ENCODE measurements around the gene LEMD2.

The LEMD2 gene

DNA sequence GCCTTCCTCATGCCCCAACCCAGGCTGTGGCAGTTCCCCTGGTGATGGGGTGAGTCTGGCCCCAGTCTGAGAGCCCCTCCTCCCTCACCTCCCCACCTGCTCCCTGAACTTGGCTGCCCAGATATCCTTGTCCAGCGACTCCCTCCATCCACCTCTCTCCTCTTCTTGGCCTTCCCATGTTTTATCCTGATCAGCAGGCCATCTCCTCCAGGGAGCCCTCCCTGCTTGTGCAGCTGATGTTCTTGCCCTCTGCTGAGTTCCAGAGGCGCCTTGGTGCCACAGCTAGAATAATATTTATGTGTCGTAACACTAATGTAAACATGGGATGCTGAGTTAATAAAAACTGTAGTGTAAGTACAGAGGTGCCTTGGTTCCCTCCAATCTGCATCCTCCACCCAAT is 31.8 kb downstream of the LEMD2 start:
- CTCF ChIA-PET = interaction anchor here (0.7 to 12.1 kb wide), 6 partner anchors 12 to 398 kb away, joined by 3 to 193 read pairs (median 6); partner anchors contain the start of genes IP6K3 and UQCC2

DNA sequence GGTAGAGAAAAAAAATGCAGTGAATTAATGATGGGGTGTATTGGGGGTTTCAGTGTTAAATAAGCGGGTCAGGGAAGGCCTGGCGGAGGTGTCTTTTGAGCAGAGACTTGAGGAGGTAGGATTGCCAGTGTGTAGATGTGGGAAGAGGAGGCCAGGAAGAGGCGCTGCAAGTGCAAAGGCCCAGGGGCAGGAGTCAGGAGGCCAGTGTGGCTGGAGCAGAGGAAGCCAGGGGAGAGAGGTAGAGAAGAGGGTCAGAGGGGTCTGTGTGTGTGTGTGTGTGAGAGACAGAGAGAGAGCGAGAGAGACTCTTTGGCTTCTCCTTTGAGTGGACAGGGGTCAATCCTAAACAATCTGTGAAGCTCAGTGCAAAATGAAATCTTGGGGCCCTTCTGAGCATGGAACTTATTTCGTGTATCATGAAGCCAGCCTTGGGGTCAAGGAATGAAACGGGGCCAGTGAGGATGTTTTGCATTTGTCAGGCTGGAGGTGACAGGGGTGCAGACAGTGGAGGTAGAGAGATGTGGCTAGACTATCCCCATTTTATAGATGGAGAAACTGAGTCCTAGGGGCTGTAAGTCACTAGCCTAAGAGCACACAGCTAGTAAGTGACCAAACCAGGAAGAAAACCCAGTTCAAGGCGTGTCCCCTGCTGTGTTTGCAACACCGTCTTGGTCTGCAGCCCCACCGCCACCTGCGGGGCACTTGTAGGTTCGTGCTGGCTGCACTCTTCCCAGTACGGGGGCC is 32.5 kb downstream of the LEMD2 start:
- CTCF ChIA-PET = interaction anchor here (1.0 to 12.1 kb wide), 4 partner anchors 11 to 400 kb away, joined by 4 to 193 read pairs (median 62); partner anchors contain the start of gene IP6K3
- peak; percentile 96 for TF ChIP-seq ZNF623 (tag by site-specific recombination; IDR thresholded peaks at IDR 0.05)
- TF ChIP-seq, protein P1, sequence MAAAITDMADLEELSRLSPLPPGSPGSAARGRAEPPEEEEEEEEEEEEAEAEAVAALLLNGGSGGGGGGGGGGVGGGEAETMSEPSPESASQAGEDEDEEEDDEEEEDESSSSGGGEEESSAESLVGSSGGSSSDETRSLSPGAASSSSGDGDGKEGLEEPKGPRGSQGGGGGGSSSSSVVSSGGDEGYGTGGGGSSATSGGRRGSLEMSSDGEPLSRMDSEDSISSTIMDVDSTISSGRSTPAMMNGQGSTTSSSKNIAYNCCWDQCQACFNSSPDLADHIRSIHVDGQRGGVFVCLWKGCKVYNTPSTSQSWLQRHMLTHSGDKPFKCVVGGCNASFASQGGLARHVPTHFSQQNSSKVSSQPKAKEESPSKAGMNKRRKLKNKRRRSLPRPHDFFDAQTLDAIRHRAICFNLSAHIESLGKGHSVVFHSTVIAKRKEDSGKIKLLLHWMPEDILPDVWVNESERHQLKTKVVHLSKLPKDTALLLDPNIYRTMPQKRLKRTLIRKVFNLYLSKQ (tag by site-specific recombination; IDR thresholded peaks at IDR 0.05; ENCODE audit: borderline replicate concordance) = no peak
- TF ChIP-seq ZNF366 (tag by site-specific recombination; conservative IDR thresholded peaks at IDR 0.05) = no peak
- TF ChIP-seq SP3 (tag by site-specific recombination; IDR thresholded peaks at IDR 0.05) = no peak
- TF ChIP-seq SCRT2 (tag by site-specific recombination; IDR thresholded peaks at IDR 0.05) = peak; percentile 29; the same call in 1 of the 2 replicates

More for the DNA sequence above, 31.8 kb downstream of the LEMD2 start:
- Histone ChIP-seq H3K4me1 (ENCODE audit: control insufficient read depth, insufficient read depth, low read length) (peaks cover 31% of the 10 kb centered on the region), H3K9me3 (ENCODE audit: control insufficient read depth, insufficient read depth, low read depth, low read length) (no peaks in the 10 kb centered on the region), H3K27ac (ENCODE audit: extremely low read depth, low read depth, low read length) (no peak overlapping the region), H3K4me3 (ENCODE audit: low read depth, low read length) (no peak overlapping the region), H3K36me3 (ENCODE audit: control insufficient read depth in 2 of 2, insufficient read depth in 1 of 2, low read length in 2 of 2) (no peaks in the 10 kb centered on the region)
- POLR2A ChIA-PET = interaction anchor here (1.4 kb wide), 1 partner anchor 11 kb away, joined by 3 read pairs; no protein-coding TSS in a partner anchor
- TF ChIP-seq ZNF433 (tag by site-specific recombination; IDR thresholded peaks at IDR 0.05; ENCODE audit: low read depth) = no peak
- 0 out of 2 replicates have a peak, but pooled peaks have one; percentile 30 for TF ChIP-seq ZIC2 (tag by site-specific recombination; IDR thresholded peaks at IDR 0.05)
- TF ChIP-seq WT1 (tag by site-specific recombination; IDR thresholded peaks at IDR 0.05) = 0 out of 2 replicates have a peak, but pooled peaks have one; percentile 11

DNA sequence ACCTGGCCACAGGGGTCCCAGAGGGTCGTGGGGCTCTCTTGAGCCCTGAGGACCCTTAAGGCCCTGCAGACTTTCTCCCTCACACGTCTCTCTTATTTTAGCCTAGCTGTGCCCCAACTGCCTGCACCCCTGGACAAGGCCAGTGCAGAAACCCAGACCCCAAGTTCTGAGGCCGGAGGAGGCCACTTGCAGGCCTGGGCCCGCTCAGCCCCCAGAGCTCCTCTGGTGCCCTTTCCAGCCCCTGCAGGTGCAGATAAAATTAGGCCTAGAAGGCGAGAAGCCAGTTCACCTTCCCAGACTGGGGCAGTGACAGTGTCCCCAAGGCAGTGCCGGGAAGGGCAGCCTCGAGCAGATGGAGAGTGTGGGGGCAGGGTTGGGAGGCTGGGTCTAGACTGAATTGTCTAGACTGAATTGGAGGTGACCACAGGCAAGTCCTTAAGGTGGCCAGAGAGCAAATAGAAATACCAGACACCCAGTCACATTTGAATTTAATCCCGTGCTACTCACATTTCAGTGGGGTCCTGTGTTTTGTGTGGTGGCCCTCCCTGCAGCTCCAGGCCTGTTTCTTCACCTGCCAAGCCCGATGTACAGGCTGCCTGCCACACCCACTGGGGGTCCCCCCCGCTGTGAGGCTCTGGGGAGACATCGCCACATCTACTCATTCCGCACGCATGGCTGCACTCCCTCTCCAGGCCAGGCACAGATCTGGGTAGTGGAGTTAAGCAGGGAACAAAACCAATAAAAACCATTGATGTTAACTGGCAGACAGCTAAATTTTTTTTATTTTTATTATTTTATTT is 33.7 kb downstream of the LEMD2 start:
- ChIA-PET POLR2A (interaction anchor here (0.8 kb wide), 1 partner anchor 44 kb away, joined by 3 read pairs; the partner anchor contains the start of gene UQCC2), CTCF (interaction anchor here (0.6 to 12.1 kb wide), 9 partner anchors 10 to 550 kb away, joined by 3 to 193 read pairs (median 5); partner anchors contain the start of genes BAK1 and IP6K3)
- peak overlapping the region; percentile 37; the same call in 1 of the 2 replicates for H3K27ac ChIP-seq (ENCODE audit: extremely low read depth, low read depth, low read length)
- TF ChIP-seq, protein P2, sequence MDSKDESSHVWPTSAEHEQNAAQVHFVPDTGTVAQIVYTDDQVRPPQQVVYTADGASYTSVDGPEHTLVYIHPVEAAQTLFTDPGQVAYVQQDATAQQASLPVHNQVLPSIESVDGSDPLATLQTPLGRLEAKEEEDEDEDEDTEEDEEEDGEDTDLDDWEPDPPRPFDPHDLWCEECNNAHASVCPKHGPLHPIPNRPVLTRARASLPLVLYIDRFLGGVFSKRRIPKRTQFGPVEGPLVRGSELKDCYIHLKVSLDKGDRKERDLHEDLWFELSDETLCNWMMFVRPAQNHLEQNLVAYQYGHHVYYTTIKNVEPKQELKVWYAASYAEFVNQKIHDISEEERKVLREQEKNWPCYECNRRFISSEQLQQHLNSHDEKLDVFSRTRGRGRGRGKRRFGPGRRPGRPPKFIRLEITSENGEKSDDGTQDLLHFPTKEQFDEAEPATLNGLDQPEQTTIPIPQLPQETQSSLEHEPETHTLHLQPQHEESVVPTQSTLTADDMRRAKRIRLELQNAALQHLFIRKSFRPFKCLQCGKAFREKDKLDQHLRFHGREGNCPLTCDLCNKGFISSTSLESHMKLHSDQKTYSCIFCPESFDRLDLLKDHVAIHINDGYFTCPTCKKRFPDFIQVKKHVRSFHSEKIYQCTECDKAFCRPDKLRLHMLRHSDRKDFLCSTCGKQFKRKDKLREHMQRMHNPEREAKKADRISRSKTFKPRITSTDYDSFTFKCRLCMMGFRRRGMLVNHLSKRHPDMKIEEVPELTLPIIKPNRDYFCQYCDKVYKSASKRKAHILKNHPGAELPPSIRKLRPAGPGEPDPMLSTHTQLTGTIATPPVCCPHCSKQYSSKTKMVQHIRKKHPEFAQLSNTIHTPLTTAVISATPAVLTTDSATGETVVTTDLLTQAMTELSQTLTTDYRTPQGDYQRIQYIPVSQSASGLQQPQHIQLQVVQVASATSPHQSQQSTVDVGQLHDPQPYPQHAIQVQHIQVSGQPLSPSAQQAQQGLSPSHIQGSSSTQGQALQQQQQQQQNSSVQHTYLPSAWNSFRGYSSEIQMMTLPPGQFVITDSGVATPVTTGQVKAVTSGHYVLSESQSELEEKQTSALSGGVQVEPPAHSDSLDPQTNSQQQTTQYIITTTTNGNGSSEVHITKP (tag by site-specific recombination; IDR thresholded peaks at IDR 0.05) = no peak
- TF ChIP-seq ZNF23 (tag by site-specific recombination; IDR thresholded peaks at IDR 0.05; ENCODE audit: borderline replicate concordance) (no peak), KLF7 (tag by site-specific recombination; IDR thresholded peaks at IDR 0.05; ENCODE audit: borderline replicate concordance) (peak; percentile 65; the same call in 1 of the 2 replicates), WT1 (tag by site-specific recombination; IDR thresholded peaks at IDR 0.05) (peak; percentile 78), ZNF423 (tag by site-specific recombination; IDR thresholded peaks at IDR 0.05) (peak; percentile 80), ZNF175 (tag by site-specific recombination; IDR thresholded peaks at IDR 0.05) (no peak), GLIS2 (tag by site-specific recombination; IDR thresholded peaks at IDR 0.05) (peak; percentile 60), ZNF48 (tag by site-specific recombination; IDR thresholded peaks at IDR 0.05) (no peak), BCL11B (tag by site-specific recombination; IDR thresholded peaks at IDR 0.05; ENCODE audit: low read depth) (no peak), ZBTB17 (tag by site-specific recombination; IDR thresholded peaks at IDR 0.05) (peak; percentile 27; the same call in 1 of the 2 replicates), ZNF777 (tag by site-specific recombination; IDR thresholded peaks at IDR 0.05; ENCODE audit: borderline replicate concordance) (no peak), ZFP3 (tag by site-specific recombination; IDR thresholded peaks at IDR 0.05; ENCODE audit: low read depth) (no peak)
- TF ChIP-seq, protein P3, sequence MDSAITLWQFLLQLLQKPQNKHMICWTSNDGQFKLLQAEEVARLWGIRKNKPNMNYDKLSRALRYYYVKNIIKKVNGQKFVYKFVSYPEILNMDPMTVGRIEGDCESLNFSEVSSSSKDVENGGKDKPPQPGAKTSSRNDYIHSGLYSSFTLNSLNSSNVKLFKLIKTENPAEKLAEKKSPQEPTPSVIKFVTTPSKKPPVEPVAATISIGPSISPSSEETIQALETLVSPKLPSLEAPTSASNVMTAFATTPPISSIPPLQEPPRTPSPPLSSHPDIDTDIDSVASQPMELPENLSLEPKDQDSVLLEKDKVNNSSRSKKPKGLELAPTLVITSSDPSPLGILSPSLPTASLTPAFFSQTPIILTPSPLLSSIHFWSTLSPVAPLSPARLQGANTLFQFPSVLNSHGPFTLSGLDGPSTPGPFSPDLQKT (IDR thresholded peaks at IDR 0.05; ENCODE audit: borderline replicate concordance, low read depth, low read length) = no peak
- TF ChIP-seq, protein P4, sequence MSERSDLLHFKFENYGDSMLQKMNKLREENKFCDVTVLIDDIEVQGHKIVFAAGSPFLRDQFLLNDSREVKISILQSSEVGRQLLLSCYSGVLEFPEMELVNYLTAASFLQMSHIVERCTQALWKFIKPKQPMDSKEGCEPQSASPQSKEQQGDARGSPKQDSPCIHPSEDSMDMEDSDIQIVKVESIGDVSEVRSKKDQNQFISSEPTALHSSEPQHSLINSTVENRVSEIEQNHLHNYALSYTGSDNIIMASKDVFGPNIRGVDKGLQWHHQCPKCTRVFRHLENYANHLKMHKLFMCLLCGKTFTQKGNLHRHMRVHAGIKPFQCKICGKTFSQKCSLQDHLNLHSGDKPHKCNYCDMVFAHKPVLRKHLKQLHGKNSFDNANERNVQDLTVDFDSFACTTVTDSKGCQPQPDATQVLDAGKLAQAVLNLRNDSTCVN (tag by site-specific recombination; optimal IDR thresholded peaks at IDR 0.05) = no peak

More for the DNA sequence above, 32.5 kb downstream of the LEMD2 start:
- POLR2A ChIA-PET = no interaction called here
- Histone ChIP-seq H3K9me3 (ENCODE audit: control insufficient read depth, insufficient read depth, low read depth, low read length) (no peaks in the 10 kb centered on the region), H3K4me1 (ENCODE audit: control insufficient read depth, insufficient read depth, low read length) (peaks cover 32% of the 10 kb centered on the region), H3K4me3 (ENCODE audit: low read depth, low read length) (no peak overlapping the region), H3K36me3 (ENCODE audit: control insufficient read depth in 2 of 2, insufficient read depth in 1 of 2, low read length in 2 of 2) (no peaks in the 10 kb centered on the region), H3K27ac (ENCODE audit: extremely low read depth, low read depth, low read length) (no peak overlapping the region)

More for the DNA sequence above, 33.7 kb downstream of the LEMD2 start:
- Histone ChIP-seq H3K9me3 (ENCODE audit: control insufficient read depth, insufficient read depth, low read depth, low read length) (no peaks in the 10 kb centered on the region), H3K4me3 (ENCODE audit: low read depth, low read length) (no peak overlapping the region), H3K36me3 (ENCODE audit: control insufficient read depth in 2 of 2, insufficient read depth in 1 of 2, low read length in 2 of 2) (no peaks in the 10 kb centered on the region), H3K4me1 (ENCODE audit: control insufficient read depth, insufficient read depth, low read length) (peaks cover 26% of the 10 kb centered on the region)

Data from HEK293 (cell line).